ENCODE measurements around the gene CDH4. TPM values are rescaled to one million over a fixed set of nuclear protein-coding genes. Genes with fewer than 3 reads are reported as not detected.

CDH4 gene
- total RNA-seq, 2 donors from 2014 or later = not detected

GRCh38 chr20:61414455-61414991 lies 162.5 kb downstream of the CDH4 start:
- DNase-seq (ENCODE audit: low spot score) (no peak), ATAC-seq (ENCODE audit: insufficient number of reproducible peaks, low FRiP score, low read depth) (no peak)
- TF ChIP-seq, protein P1, sequence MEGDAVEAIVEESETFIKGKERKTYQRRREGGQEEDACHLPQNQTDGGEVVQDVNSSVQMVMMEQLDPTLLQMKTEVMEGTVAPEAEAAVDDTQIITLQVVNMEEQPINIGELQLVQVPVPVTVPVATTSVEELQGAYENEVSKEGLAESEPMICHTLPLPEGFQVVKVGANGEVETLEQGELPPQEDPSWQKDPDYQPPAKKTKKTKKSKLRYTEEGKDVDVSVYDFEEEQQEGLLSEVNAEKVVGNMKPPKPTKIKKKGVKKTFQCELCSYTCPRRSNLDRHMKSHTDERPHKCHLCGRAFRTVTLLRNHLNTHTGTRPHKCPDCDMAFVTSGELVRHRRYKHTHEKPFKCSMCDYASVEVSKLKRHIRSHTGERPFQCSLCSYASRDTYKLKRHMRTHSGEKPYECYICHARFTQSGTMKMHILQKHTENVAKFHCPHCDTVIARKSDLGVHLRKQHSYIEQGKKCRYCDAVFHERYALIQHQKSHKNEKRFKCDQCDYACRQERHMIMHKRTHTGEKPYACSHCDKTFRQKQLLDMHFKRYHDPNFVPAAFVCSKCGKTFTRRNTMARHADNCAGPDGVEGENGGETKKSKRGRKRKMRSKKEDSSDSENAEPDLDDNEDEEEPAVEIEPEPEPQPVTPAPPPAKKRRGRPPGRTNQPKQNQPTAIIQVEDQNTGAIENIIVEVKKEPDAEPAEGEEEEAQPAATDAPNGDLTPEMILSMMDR (IDR thresholded peaks at IDR 0.05) = no peak
- Histone ChIP-seq H3K27ac (no peak overlapping the region), H3K4me3 (no peak overlapping the region), H3K27me3 (replicated peaks; ENCODE audit: insufficient read depth) (no peaks in the 10 kb centered on the region), H3K36me3 (no peaks in the 10 kb centered on the region), H3K4me1 (ENCODE audit: control insufficient read depth in 1 of 2, low read depth in 2 of 2) (no peaks in the 10 kb centered on the region), H3K9me3 (no peaks in the 10 kb centered on the region)

GRCh38 chr20:61416546-61416945 lies 164.5 kb downstream of the CDH4 start:
- Histone ChIP-seq H3K27me3 (replicated peaks; ENCODE audit: insufficient read depth) (no peaks in the 10 kb centered on the region), H3K27ac (no peak overlapping the region), H3K4me3 (no peak overlapping the region), H3K9me3 (no peaks in the 10 kb centered on the region), H3K4me1 (ENCODE audit: control insufficient read depth in 1 of 2, low read depth in 2 of 2) (no peaks in the 10 kb centered on the region), H3K36me3 (no peaks in the 10 kb centered on the region)
- TF ChIP-seq, protein P1 (IDR thresholded peaks at IDR 0.05) = no peak
- ATAC-seq (ENCODE audit: insufficient number of reproducible peaks, low FRiP score, low read depth) (no peak), DNase-seq (ENCODE audit: low spot score) (no peak)

DNA sequence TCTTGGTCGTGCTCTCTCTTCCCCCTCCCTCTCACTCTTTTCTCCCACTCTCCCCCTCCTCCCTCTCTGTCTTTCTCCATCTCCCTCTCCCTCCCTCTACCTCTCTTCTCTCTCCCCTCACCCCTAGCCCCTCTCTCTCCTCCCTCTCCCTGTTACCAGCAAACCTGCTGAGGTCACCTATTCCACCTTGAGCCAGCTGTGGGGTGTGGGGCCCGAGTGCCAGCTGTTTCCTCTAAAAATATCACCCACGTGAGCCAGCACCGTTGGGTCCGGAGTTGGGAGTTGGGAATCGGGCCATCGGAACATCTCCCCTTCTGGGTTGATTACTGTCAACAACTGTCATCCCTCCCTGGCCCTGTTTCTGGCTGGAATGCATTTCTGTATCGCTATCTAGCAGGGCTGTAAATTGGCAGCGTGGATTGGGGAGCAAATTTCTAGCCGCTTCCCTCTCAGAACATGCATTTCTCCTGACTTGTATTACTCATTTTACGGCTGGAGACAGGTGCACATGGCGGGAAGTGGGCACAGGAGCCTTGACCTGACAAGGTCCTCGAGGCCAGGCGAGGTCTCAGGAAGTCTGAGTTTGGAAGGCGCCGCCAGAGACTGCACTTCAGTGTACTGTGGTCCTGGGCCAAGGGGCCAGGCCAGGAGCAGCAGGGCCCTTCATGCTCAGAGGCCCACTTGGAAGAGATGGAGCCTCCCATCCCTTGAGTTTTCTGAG lies 165.3 kb downstream of the CDH4 start:
- TF ChIP-seq, protein P1 (IDR thresholded peaks at IDR 0.05) = no peak
- ATAC-seq (ENCODE audit: insufficient number of reproducible peaks, low FRiP score, low read depth) = no peak
- Histone ChIP-seq H3K4me3 (no peak overlapping the region), H3K9me3 (no peaks in the 10 kb centered on the region), H3K27me3 (replicated peaks; ENCODE audit: insufficient read depth) (no peaks in the 10 kb centered on the region), H3K4me1 (ENCODE audit: control insufficient read depth in 1 of 2, low read depth in 2 of 2) (no peaks in the 10 kb centered on the region), H3K36me3 (no peaks in the 10 kb centered on the region), H3K27ac (no peak overlapping the region)
- no peak for DNase-seq (ENCODE audit: low spot score)

GRCh38 chr20:61419010-61419409 lies 166.9 kb downstream of the CDH4 start:
- H3K36me3 ChIP-seq = no peaks in the 10 kb centered on the region
- ATAC-seq (ENCODE audit: insufficient number of reproducible peaks, low FRiP score, low read depth) (no peak), DNase-seq (ENCODE audit: low spot score) (no peak)
- TF ChIP-seq, protein P1 (IDR thresholded peaks at IDR 0.05) = no peak
- no peak overlapping the region for H3K27ac ChIP-seq
- H3K4me3 ChIP-seq = no peak overlapping the region
- H3K9me3 ChIP-seq = no peaks in the 10 kb centered on the region
- no peaks in the 10 kb centered on the region for H3K4me1 ChIP-seq (ENCODE audit: control insufficient read depth in 1 of 2, low read depth in 2 of 2)
- H3K27me3 ChIP-seq (replicated peaks; ENCODE audit: insufficient read depth) = no peaks in the 10 kb centered on the region

DNA sequence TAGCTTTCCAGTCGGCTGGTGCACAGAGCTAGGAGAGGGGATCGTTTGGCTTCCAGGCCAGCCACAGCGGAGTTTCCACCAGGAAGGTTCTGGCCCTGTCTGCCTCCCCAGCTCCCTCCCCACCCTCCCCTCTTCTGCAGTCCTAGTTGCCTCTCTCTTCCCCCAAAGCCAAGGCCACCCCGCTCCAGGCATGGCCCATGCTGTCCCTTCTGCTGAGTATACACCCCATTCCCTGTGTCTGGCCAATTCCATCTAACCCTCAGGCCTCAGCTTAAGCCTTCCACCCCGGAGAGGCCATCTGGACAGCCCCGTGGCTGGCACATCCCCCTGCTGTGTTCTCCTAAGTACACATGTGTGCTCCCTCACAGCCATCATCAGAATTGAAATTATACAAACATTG lies 167.4 kb downstream of the CDH4 start:
- Histone ChIP-seq H3K27me3 (replicated peaks; ENCODE audit: insufficient read depth) (no peaks in the 10 kb centered on the region), H3K4me3 (no peak overlapping the region), H3K27ac (no peak overlapping the region), H3K4me1 (ENCODE audit: control insufficient read depth in 1 of 2, low read depth in 2 of 2) (no peaks in the 10 kb centered on the region), H3K9me3 (no peaks in the 10 kb centered on the region), H3K36me3 (no peaks in the 10 kb centered on the region)
- DNase-seq (ENCODE audit: low spot score) (no peak), ATAC-seq (ENCODE audit: insufficient number of reproducible peaks, low FRiP score, low read depth) (no peak)
- TF ChIP-seq, protein P1 (IDR thresholded peaks at IDR 0.05) = no peak
